ENCODE results near the gene FAM193A. TPM values are rescaled to one million over a fixed set of nuclear protein-coding genes. Genes with fewer than 3 reads are reported as not detected.

FAM193A gene
- total RNA-seq, 2 experiments from 2014 or later = 28.4 to 30.0 TPM

GRCh38 chr4:2781911-2782310 lies 245.5 kb downstream of the FAM193A start:
- H3K27me3 ChIP-seq (ENCODE audit: control insufficient read depth in 1 of 2, insufficient read depth in 2 of 2, low read length in 2 of 2) = no peaks in the 10 kb centered on the region
- ChIA-PET CTCF (interaction anchor here (1.3 to 2.0 kb wide), 2 partner anchors 18 to 89 kb away, joined by 3 to 4 read pairs; no protein-coding TSS in a partner anchor), POLR2A (interaction anchor here (1.5 kb wide), 1 partner anchor 30 kb away, joined by 4 read pairs; no protein-coding TSS in a partner anchor)
- Mint-ChIP-seq H3K27ac (no peak overlapping the region), H3K27me3 (no peaks in the 10 kb centered on the region), H3K4me3 (no peak overlapping the region), H3K36me3 (ENCODE audit: low read depth) (no peaks in the 10 kb centered on the region), H3K9me3 (peaks cover 6% of the 10 kb centered on the region), H3K4me1 (ENCODE audit: low read depth) (peaks cover 24% of the 10 kb centered on the region)
- peaks cover 17% of the 10 kb centered on the region for H3K4me1 ChIP-seq (ENCODE audit: insufficient read depth, low read length)
- ATAC-seq (ENCODE audit: poor library complexity) = no peak
- TF ChIP-seq, protein P1, sequence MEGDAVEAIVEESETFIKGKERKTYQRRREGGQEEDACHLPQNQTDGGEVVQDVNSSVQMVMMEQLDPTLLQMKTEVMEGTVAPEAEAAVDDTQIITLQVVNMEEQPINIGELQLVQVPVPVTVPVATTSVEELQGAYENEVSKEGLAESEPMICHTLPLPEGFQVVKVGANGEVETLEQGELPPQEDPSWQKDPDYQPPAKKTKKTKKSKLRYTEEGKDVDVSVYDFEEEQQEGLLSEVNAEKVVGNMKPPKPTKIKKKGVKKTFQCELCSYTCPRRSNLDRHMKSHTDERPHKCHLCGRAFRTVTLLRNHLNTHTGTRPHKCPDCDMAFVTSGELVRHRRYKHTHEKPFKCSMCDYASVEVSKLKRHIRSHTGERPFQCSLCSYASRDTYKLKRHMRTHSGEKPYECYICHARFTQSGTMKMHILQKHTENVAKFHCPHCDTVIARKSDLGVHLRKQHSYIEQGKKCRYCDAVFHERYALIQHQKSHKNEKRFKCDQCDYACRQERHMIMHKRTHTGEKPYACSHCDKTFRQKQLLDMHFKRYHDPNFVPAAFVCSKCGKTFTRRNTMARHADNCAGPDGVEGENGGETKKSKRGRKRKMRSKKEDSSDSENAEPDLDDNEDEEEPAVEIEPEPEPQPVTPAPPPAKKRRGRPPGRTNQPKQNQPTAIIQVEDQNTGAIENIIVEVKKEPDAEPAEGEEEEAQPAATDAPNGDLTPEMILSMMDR (IDR thresholded peaks at IDR 0.05) = no peak
- no peak overlapping the region for H3K27ac ChIP-seq (ENCODE audit: low read depth in 1 of 2, low read length in 2 of 2)
- no peak for DNase-seq
- no peaks in the 10 kb centered on the region for H3K9me3 ChIP-seq (ENCODE audit: control insufficient read depth in 1 of 2, insufficient read depth in 1 of 2, low read length in 2 of 2)
- no peaks in the 10 kb centered on the region for H3K36me3 ChIP-seq (ENCODE audit: insufficient read depth, low read length)
- no peak overlapping the region for H3K4me3 ChIP-seq (ENCODE audit: low read length)
- intact Hi-C loops (cut with DNase I, micrococcal nuclease) = no loop called here

Other genes starting within 250 kb of the FAM193A start
- 10 to 100 TPM; 26.2 to 28.0 TPM for gene ZFYVE28, start 118.0 kb upstream of the FAM193A start, total RNA-seq
- under 1 TPM in 1 of 2 experiments, not detected in 1; 0.17 TPM for gene CFAP99, start 117.7 kb upstream of the FAM193A start, total RNA-seq
- 100 to 1,000 TPM; 106 to 109 TPM for gene RNF4, start 67.5 kb upstream of the FAM193A start, total RNA-seq
- 10 to 100 TPM; 43.8 to 49.1 TPM for gene TNIP2, start 219.7 kb downstream of the FAM193A start, total RNA-seq

Measured in CD4-positive, alpha-beta T cell (primary cell).